BLaER1 (cell line): Measurements from ENCODE around the gene TANGO2.

ENCODE experiments used
- H3K27ac ChIP-seq: shearing (Covaris generic); formaldehyde crosslinking; 2 replicates; pipeline ENCODE4 v1.8.1; 2022
- H3K27me3 ChIP-seq: shearing (Covaris generic); formaldehyde crosslinking; 2 replicates; pipeline ENCODE4 v1.8.1; 2022
- H3K36me3 ChIP-seq: shearing (Covaris generic); formaldehyde crosslinking; 2 replicates; pipeline ENCODE4 v1.8.1; 2022
- H3K4me1 ChIP-seq: shearing (Covaris generic); formaldehyde crosslinking; 2 replicates; pipeline ENCODE4 v1.8.1; 2022
- H3K4me2 ChIP-seq: shearing (Covaris generic); formaldehyde crosslinking; 2 replicates; pipeline ENCODE4 v1.8.1; 2022
- H3K4me3 ChIP-seq: shearing (Covaris generic); formaldehyde crosslinking; 2 replicates; pipeline ENCODE4 v1.8.1; 2022
- H3K9ac ChIP-seq: shearing (Covaris generic); formaldehyde crosslinking; 2 replicates; pipeline ENCODE4 v1.8.1; 2022
- H3K9me3 ChIP-seq: shearing (Covaris generic); formaldehyde crosslinking; 2 replicates; pipeline ENCODE4 v1.8.1; 2022
- H4K20me1 ChIP-seq: shearing (Covaris generic); formaldehyde crosslinking; 2 replicates; pipeline ENCODE4 v1.8.1; 2022
- Cebpa-rat ChIP-seq: shearing (Covaris generic); IDR thresholded peaks from 2 replicates; pipeline ENCODE4 v1.8.1; 2022

The TANGO2 gene

DNA sequence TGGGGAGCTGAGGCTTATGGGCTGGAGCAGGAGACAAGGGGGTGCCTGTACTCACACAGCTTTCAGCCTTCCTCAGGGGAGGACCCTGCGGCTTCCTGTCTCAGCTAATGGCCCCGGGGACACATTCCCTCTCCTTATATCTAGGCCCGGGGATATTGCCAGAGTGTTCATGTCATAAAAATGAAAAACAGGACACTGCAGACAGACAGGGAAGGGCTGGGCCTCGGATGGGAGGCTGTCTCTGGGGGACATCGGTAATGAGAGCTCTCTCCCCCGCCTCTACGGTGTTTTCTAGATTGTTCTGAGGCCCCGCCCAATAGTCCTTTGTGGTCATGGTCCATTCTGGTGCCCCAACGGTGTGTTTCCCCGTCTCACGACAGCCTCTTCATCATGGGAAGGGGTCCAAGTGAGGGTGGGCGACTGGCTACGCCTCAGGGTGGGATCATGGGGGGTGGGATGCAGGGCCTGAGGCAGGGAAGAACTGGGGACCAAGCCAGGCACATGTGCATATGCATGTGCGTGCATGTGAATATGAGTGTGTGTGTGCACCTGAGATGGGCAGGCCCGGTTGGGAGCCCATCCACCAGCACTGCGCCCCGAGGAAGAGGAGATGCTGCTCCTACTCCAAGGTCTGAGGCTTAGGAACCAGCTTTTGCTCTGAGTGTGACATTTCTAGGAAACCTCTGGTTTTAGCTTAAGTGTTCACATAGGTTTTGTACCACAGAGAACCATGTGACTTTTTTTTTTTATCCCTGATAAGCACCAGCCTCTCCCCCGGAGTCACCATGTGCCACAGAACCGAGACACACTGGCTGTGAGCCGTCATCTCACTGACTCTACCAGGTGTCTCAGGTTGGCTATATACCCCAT lies 9.6 kb upstream of the TANGO2 start:
- no peak for TF ChIP-seq Cebpa-rat
- Histone ChIP-seq H4K20me1 (0 out of 2 replicates have a peak, but pooled peaks cover 12% of the 10 kb centered on the region), H3K9me3 (no peaks in the 10 kb centered on the region), H3K4me3 (peak overlapping the region; percentile 25; the same call in 1 of the 2 replicates), H3K4me1 (peaks cover 55% of the 10 kb centered on the region), H3K9ac (peak overlapping the region; percentile 59), H3K27ac (peak overlapping the region; percentile 72), H3K27me3 (peaks cover 20% of the 10 kb centered on the region), H3K4me2 (peak overlapping the region; percentile 87), H3K36me3 (no peaks in the 10 kb centered on the region)

DNA sequence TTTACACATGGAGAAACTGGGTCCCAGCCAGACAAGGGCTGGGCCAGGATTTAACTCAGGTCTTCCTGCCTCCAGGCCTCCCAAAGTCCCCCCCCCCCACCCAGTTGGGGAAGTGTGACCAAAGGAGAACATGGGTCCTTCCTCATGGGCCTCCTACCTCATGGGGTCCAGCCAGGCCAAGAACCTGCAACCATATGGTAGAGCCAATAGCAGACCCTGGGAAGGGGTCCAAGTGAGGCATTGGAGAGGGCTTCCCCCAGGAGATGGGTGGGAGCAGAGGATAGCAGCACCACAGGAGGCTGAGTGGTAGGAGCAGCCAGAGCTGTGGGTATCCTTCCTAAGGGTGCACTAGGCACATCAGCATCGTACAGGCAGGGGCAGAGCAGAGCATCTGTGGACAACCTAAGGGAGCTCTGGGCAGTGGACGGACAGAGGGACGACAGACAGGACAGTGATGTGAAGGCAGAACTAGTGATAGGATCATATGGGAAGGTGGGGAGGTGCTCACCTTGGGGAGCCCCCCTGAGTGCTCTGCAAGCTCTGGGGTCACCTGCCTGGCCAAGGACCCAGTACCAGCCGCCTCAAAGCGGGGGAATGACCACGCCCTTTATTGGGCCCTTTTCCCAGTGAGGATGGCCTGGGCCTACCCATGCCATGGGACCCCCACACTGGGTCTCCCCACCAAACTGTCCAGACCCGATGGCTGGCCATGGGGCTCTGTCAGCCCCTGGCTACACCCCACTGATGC lies 8.7 kb upstream of the TANGO2 start:
- H3K4me2 ChIP-seq: peak overlapping the region; percentile 87
- H3K27me3 ChIP-seq: peaks cover 24% of the 10 kb centered on the region
- no peak overlapping the region for H3K4me3 ChIP-seq
- peaks cover 57% of the 10 kb centered on the region for H3K4me1 ChIP-seq
- H3K36me3 ChIP-seq: no peaks in the 10 kb centered on the region
- H3K9me3 ChIP-seq: no peaks in the 10 kb centered on the region
- H3K27ac ChIP-seq: no peak overlapping the region
- H4K20me1 ChIP-seq: 0 out of 2 replicates have a peak, but pooled peaks cover 12% of the 10 kb centered on the region
- no peak overlapping the region for H3K9ac ChIP-seq
- TF ChIP-seq Cebpa-rat: no peak

DNA sequence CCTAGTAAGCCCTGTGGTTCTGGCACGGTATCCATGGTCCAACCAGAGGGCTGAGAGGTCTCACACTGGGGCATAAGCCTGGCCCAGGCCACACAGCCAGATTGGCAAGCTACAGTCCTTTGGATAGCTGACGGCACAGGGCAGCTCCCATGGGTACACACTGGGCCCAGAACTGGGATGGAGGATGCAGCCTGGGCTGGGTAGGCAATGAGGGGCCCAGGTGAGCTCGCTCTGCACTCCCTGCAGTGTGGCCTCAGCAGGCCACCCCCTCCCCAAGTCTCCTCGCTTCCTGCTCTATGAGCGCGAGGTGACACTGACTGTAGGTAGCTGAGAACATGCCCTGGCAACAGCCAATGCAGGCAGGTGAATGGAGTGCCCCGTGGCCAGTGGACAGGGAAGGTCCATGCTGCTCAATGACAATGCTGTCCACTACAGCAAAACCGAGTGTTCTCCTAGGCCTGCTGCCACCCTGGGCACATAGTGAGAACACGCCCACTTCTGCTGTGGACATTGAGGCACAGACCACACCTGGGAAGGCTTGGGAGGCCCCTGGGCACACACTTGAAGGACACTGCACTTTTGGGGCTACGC lies 8.1 kb upstream of the TANGO2 start:
- peak overlapping the region; percentile 48 for H3K4me2 ChIP-seq
- no peaks in the 10 kb centered on the region for H3K9me3 ChIP-seq
- H3K36me3 ChIP-seq: no peaks in the 10 kb centered on the region
- no peak overlapping the region for H3K9ac ChIP-seq
- no peak overlapping the region for H3K27ac ChIP-seq
- H3K27me3 ChIP-seq: peaks cover 31% of the 10 kb centered on the region
- peaks cover 62% of the 10 kb centered on the region for H3K4me1 ChIP-seq
- H4K20me1 ChIP-seq: 0 out of 2 replicates have a peak, but pooled peaks cover 12% of the 10 kb centered on the region
- TF ChIP-seq Cebpa-rat: no peak
- no peak overlapping the region for H3K4me3 ChIP-seq

DNA sequence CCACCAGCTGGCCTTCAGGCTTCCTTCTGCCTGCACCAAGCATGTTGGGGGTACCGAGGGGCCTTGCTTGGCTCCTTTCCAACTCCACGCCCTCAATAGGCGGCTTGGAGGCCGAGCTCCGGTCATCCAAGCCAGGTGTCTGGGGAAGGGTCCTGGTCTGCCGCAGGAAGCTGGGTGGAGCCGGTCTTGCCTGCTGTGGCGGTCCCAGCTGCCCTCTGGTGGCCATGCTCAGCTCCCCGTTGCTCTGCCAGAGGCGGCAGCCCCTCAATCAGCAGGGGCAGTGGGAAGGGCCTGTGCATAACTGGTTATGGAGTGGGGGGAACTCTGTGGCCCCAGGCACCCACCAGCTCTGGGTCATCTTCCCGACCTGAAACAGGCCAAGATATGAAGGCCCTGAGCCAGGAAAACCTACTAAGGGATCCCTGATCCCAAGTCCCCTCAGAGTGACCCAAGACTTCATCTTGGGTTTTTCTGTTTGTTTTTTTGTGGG lies 7.5 kb upstream of the TANGO2 start:
- H3K27me3 ChIP-seq: peaks cover 37% of the 10 kb centered on the region
- no peaks in the 10 kb centered on the region for H3K9me3 ChIP-seq
- no peaks in the 10 kb centered on the region for H3K36me3 ChIP-seq
- TF ChIP-seq Cebpa-rat: no peak
- H3K4me1 ChIP-seq: peaks cover 62% of the 10 kb centered on the region
- H3K9ac ChIP-seq: no peak overlapping the region
- H4K20me1 ChIP-seq: 0 out of 2 replicates have a peak, but pooled peaks cover 12% of the 10 kb centered on the region
- H3K27ac ChIP-seq: no peak overlapping the region
- H3K4me3 ChIP-seq: no peak overlapping the region
- peak overlapping the region; percentile 48 for H3K4me2 ChIP-seq

DNA sequence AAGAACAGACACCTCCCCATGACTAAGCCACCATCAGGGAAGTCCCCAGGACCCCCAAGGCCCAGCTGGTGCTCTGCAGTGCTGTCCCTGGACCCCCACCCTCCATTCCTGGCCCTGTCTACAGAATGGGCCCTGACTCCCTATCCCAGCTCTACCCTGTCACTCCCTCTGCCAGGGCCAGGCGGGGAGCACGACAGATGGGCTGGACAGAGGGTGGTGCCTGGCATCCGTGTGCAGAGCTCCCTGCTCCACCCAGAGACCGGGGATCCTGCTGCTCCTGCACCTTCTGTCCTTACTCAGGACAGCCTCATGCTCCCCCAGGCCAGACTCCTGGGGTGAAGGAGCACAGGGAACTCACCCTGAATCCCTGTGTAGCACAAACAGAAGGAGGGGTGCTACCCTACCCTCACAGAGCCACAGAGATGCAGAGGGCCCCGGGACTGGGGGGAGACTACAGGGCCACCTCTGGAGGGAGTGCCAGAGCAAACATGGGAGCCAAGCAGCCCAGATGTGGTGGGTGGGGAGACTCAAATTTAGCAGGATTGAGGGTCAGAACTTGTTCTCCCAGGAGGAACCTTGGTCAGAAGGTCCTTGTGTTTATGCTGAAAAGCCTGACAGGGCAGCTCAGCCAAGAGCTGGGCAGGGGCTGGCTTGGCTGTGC lies 6.3 kb upstream of the TANGO2 start:
- Histone ChIP-seq H3K27ac (no peak overlapping the region), H4K20me1 (0 out of 2 replicates have a peak, but pooled peaks cover 12% of the 10 kb centered on the region), H3K4me2 (peak overlapping the region; percentile 87), H3K9ac (no peak overlapping the region), H3K4me1 (peaks cover 59% of the 10 kb centered on the region), H3K4me3 (no peak overlapping the region), H3K36me3 (no peaks in the 10 kb centered on the region), H3K27me3 (peaks cover 38% of the 10 kb centered on the region), H3K9me3 (no peaks in the 10 kb centered on the region)
- TF ChIP-seq Cebpa-rat: no peak

DNA sequence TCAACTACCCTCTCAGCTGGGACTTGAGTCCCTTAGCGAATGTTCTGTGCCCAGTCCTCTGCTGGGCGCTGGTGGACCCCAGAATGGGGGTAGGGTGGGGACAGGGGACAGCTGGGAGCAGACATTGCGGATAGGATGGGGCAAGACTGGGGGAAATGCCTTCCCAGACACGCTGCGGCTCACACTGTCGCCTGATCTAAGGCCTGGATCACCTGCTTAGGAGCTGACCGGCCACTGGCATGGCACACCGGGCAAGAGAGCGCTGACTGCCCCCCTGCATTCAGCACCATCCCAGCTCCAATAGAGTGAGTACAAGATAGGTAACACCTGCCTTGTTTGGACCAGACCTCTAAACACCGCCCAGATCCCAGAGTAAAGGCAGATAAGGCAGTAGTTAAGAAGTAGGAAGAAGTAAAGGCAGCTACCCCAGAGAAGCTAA lies 5.7 kb upstream of the TANGO2 start:
- no peak for TF ChIP-seq Cebpa-rat
- Histone ChIP-seq H3K4me1 (peaks cover 57% of the 10 kb centered on the region), H4K20me1 (0 out of 2 replicates have a peak, but pooled peaks cover 12% of the 10 kb centered on the region), H3K27ac (no peak overlapping the region), H3K9ac (no peak overlapping the region), H3K4me2 (peak overlapping the region; percentile 87), H3K4me3 (no peak overlapping the region; the same call in 1 of the 2 replicates), H3K27me3 (peaks cover 38% of the 10 kb centered on the region), H3K9me3 (no peaks in the 10 kb centered on the region), H3K36me3 (no peaks in the 10 kb centered on the region)

DNA sequence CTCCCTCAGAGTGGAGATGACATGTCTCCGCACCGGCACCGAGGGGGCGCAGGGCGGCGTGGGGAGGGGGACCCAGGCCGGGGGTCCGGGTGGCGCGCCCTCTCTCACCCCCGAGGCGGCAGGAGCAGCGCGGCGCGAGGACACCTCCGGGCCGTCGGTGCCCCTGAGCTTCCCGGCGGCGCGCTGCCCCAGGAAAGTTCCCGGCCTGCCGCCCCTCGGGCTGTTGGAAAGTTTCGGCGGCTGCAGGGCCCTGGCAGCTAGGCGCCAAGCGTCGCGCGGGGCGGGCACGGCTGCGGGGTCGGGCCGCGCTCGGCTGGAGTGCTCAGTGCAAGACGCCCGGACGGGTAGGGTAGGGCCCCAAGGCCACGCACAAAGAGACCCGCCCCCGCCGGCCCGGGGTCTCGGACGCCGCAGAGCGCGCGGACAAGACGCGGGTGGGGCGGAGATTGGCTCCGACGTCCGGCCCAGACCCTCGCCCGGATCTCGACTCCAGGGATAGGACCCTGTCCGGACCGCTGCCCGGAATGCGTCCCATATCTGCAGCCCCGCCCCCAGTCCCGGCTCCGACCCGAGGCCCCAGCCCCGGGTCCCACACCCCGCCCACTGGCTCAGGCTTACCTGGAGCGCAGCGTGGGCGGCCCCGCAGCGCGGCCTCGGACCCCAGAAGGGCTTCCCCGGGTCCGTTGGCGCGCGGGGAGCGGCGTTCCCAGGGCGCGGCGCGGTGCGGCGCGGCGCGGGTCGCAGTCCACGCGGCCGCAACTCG lies 4.8 kb upstream of the TANGO2 start:
- peaks cover 38% of the 10 kb centered on the region for H3K27me3 ChIP-seq
- H3K9ac ChIP-seq: peak overlapping the region; percentile 79

DNA sequence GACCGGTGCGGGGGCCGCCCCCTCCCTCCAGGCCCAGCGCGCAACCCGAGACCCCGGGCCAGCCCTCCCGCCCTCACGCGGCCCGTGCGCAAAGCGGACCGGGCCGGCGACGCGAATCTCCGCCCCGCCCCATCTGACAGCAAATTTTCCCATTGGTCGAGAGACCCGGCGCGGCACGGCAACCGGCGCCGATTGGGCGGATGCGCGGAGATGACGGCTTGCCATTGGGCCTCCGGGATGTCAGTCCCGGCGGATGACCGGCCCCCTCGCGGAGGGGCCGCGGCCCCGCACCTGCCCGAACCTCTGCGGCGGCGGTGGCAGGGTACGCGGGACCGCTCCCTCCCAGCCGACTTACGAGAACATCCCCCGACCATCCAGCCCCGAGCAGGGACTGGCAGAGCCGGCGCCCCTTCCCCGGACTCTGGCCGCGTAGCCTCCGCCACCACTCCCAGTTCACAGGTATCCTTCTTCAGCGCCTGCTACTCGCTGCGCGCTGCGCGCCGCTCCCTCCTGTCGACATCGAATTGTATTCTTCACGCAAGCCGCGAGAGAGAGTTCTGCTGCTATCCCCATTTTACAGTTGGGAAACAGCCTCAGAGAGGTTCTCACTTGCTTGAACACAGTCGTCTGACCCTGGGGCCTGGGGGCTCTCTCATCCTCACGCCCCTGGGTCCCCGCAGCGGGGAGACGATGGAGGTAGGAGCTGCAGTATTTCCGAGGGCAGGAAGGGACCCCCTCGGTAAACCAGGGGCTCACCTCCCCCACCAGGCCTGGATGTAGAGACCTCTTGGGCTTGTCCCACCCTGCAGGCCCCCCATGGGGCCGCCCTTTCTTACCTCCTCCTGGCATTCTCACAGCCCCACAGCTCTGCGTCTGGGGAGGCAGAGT lies 3.9 kb upstream of the TANGO2 start, which contains the start of gene ARVCF:
Gene ARVCF, minus strand, starts transcription at position 90 of the 888 bp plus-strand sequence. CDS start 26,029 bp downstream, outside the sequence.
- Histone ChIP-seq H3K36me3 (no peaks in the 10 kb centered on the region), H3K4me2 (peak within 1 kb of the TSS; percentile 87), H3K27me3 (peaks cover 38% of the 10 kb centered on the region), H3K9ac (peak within 1 kb of the TSS; percentile 79), H4K20me1 (peaks cover 19% of the 10 kb centered on the region), H3K9me3 (no peaks in the 10 kb centered on the region), H3K27ac (peak within 1 kb of the TSS; percentile 60; the same call in 1 of the 2 replicates), H3K4me3 (peak within 1 kb of the TSS; percentile 89), H3K4me1 (peaks cover 49% of the 10 kb centered on the region)
- TF ChIP-seq Cebpa-rat: no peak

More for the DNA sequence above, 4.8 kb upstream of the TANGO2 start:
- peak overlapping the region; percentile 60; the same call in 1 of the 2 replicates for H3K27ac ChIP-seq
- peak overlapping the region; percentile 89 for H3K4me3 ChIP-seq
- no peaks in the 10 kb centered on the region for H3K36me3 ChIP-seq
- H3K4me2 ChIP-seq: peak overlapping the region; percentile 87
- no peak for TF ChIP-seq Cebpa-rat
- no peaks in the 10 kb centered on the region for H3K9me3 ChIP-seq
- peaks cover 52% of the 10 kb centered on the region for H3K4me1 ChIP-seq
- 0 out of 2 replicates have a peak, but pooled peaks cover 12% of the 10 kb centered on the region for H4K20me1 ChIP-seq
